ENCODE results near the gene MPRIP. TPM values are rescaled to one million over a fixed set of nuclear protein-coding genes. Genes with fewer than 3 reads are reported as not detected.

MPRIP gene, protein sequence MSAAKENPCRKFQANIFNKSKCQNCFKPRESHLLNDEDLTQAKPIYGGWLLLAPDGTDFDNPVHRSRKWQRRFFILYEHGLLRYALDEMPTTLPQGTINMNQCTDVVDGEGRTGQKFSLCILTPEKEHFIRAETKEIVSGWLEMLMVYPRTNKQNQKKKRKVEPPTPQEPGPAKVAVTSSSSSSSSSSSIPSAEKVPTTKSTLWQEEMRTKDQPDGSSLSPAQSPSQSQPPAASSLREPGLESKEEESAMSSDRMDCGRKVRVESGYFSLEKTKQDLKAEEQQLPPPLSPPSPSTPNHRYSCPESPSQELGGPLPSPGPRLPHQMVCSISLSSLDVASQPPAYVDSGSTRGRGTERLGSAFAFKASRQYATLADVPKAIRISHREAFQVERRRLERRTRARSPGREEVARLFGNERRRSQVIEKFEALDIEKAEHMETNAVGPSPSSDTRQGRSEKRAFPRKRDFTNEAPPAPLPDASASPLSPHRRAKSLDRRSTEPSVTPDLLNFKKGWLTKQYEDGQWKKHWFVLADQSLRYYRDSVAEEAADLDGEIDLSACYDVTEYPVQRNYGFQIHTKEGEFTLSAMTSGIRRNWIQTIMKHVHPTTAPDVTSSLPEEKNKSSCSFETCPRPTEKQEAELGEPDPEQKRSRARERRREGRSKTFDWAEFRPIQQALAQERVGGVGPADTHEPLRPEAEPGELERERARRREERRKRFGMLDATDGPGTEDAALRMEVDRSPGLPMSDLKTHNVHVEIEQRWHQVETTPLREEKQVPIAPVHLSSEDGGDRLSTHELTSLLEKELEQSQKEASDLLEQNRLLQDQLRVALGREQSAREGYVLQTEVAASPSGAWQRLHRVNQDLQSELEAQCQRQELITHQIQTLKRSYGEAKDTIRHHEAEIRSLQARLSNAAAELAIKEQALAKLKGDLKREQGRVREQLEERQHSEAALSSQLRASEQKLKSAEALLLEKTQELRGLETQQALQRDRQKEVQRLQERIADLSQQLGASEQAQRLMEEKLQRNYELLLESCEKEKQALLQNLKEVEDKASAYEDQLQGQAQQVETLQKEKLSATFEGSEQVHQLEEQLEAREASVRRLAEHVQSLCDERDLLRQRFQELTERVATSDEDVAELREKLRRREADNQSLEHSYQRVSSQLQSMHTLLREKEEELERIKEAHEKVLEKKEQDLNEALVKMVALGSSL (N-terminal part only)
- total RNA-seq: 117 and 118 TPM in 2 replicates

DNA sequence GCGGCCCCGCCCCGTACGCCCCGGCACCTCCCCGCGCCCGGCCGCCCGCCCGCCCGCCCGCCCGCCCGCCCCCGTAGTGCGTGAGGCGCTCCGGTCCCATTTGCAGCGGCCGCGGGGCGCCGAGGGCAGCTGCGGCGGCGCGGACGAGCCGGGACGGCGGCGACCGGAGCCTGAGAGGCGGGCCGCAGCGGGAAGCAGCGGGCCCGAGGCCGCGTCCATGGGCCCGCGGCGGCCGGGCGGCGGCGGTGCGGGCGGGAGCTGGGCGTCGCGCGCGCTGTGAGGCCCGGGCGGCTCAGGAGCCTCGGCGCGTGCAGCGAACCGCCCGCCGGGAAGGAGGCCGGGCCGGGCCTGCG, at the start of gene MPRIP:
Gene MPRIP (plus strand): TSS at position 74 of the 353 bp plus-strand sequence. CDS start 392 bp downstream, outside the sequence.

DNA sequence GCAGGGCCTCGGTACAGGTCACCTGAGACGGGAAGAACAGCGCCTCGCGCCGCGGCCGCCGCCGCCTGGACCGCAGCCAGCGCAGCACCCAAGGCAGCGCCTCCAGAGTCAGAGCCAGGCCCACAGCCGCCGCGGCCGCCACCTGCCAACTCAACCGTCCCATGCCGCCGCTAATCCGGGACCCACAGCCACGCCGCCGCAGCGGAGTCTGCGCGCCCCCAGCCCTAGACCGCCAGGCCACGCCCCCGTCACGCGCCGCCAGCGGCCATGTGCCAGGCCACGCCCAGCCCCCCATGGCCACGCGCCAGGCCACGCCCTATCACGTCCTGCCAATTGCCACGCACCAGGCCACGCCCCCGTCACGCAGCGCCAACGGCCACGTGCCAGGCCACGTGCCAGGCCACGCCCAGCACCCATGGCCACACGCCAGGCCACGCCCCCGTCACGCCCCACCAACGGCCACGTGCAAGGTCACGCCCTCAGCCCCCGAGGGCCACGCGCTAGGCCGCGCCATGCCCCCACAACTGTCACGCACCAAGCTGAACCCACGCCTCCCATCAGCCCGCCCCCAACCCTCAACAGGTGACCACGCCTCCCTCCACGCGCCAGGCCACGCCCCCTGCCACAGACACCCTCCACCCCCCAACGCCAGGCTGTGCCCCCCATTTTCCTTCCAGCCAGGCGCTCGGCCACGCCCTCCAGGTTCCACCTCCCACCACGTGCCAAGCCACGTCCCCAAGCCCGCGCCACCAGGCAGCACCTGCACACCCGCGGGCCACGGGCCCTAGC, 164.1 kb downstream of the MPRIP start, which contains the start of gene PLD6:
Gene PLD6 (minus strand): TSS at position 210 of the 789 bp plus-strand sequence. CDS start 47 bp downstream, at position 163.

DNA sequence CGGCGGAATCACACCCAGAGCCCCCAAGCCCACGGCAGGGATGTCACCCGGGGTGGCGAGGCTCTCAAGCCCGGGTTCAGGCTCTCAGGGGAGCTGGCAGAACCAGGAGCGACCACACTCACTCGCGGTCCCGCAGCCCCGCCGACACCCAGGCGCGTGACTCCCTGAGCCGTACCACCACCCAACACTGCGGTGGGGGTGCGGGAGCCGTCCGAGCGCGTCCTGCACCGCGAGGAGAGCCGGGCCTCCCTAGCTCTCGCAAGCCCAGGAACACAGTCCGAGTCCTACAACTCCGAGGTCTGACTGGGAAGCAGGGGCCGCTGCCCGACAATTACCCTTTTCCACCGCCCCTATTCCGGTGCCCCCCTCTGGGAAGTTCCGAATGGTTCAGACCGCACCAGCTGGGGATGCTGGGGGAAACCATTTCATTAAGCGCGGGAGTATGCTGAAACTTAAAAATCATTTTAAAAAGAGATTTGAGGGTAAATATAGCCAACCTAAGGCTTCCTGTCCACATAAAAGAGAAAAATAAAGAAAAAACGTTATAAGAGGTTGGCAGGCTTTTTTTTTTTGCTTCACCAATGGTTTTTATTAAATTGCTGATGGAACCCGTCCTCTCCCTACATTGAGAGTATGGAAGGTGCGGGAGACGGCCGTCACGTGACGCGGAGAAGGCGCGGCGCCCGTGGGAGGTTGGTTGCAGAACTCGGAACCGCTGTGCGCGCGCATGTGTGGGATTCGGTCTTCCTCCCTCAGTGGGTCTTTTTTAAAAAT, 195.0 kb downstream of the MPRIP start, which contains the start of gene FLCN:
Gene FLCN (minus strand): TSS at position 143 of the 774 bp plus-strand sequence. CDS start 9,031 bp downstream, outside the sequence.

Other genes starting within 250 kb of the MPRIP start
- gene TNFRSF13B, start 70.3 kb upstream of the MPRIP start, total RNA-seq: not detected in 2 replicates
- gene PLD6, start 163.9 kb downstream of the MPRIP start, total RNA-seq: 4.5 and 6.4 TPM in 2 replicates
- 81.0 and 98.0 TPM in 2 replicates for gene FLCN, start 194.7 kb downstream of the MPRIP start, total RNA-seq
- 86.7 and 156 TPM in 2 replicates for gene COPS3, start 238.8 kb downstream of the MPRIP start, total RNA-seq